Measurements from ENCODE around the gene TM9SF3.

TM9SF3 gene

DNA sequence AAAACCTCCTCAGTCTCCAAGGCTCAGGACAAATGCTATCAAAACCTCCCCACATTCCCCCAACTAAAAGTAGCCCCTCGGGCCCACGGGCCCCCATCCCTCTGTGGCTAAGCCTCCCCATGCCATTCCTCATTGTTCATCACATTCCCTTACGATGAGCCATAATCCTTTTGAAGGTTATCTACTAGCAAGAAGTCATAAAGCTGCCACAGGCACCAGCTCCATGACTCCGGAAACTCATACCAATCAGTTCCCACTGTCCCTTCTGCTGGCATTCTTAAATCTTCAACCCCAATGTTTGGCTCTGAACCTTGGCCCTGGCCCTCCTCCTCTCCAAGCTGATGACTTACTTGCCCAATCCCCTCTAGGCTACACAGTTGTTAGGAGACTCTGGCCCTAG, 19.4 kb upstream of the TM9SF3 start:
- TF ChIP-seq, protein P1, sequence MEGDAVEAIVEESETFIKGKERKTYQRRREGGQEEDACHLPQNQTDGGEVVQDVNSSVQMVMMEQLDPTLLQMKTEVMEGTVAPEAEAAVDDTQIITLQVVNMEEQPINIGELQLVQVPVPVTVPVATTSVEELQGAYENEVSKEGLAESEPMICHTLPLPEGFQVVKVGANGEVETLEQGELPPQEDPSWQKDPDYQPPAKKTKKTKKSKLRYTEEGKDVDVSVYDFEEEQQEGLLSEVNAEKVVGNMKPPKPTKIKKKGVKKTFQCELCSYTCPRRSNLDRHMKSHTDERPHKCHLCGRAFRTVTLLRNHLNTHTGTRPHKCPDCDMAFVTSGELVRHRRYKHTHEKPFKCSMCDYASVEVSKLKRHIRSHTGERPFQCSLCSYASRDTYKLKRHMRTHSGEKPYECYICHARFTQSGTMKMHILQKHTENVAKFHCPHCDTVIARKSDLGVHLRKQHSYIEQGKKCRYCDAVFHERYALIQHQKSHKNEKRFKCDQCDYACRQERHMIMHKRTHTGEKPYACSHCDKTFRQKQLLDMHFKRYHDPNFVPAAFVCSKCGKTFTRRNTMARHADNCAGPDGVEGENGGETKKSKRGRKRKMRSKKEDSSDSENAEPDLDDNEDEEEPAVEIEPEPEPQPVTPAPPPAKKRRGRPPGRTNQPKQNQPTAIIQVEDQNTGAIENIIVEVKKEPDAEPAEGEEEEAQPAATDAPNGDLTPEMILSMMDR (IDR thresholded peaks at IDR 0.05; ENCODE audit: borderline replicate concordance, insufficient read depth, low read depth, low read length), result no peak
- no peak overlapping the region for H3K4me3 ChIP-seq (ENCODE audit: low read depth, low read length)

DNA sequence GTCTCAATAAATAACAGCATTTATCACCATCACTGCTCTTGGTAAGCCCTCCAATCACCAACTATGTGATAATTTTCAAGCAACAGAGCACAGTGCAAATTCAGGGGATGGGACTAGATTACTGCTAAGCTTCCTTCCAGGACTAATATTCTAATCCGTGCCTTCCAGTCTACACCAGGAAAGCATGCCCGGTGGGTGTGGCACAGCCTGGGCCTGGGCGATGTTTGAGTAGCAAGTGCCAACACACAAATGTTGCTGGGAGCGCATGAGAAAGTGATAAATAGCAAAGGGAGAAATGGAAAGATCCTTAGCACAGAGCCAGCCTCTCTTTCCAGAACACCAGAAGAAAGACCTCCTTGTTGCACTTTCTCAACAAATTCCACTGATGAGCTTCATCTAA, 13.5 kb upstream of the TM9SF3 start:
- no peak overlapping the region for H3K4me3 ChIP-seq (ENCODE audit: low read depth, low read length)
- TF ChIP-seq, protein P1 (IDR thresholded peaks at IDR 0.05; ENCODE audit: borderline replicate concordance, insufficient read depth, low read depth, low read length), result no peak

DNA sequence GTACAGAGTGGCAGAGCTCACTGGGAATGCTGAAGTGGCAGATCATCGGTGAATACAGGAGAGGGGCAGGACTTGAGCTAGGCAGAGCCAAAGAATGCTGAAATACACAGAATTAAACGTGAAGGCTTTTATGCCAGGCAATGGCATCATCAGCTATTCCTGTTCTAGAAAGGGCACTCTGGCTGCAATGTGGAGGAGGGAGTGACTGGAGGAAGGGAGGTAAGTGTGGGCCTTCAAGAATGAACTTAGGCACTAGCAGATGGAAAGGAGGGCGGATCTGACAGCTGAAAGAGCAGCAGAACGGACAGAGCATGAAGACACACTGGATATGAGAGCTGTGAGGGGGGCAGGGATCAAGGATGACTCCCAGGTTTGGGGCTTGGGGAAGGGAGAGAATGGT, 12.0 kb upstream of the TM9SF3 start:
- TF ChIP-seq, protein P1 (IDR thresholded peaks at IDR 0.05; ENCODE audit: borderline replicate concordance, insufficient read depth, low read depth, low read length), result no peak
- no peak overlapping the region for H3K4me3 ChIP-seq (ENCODE audit: low read depth, low read length)

DNA sequence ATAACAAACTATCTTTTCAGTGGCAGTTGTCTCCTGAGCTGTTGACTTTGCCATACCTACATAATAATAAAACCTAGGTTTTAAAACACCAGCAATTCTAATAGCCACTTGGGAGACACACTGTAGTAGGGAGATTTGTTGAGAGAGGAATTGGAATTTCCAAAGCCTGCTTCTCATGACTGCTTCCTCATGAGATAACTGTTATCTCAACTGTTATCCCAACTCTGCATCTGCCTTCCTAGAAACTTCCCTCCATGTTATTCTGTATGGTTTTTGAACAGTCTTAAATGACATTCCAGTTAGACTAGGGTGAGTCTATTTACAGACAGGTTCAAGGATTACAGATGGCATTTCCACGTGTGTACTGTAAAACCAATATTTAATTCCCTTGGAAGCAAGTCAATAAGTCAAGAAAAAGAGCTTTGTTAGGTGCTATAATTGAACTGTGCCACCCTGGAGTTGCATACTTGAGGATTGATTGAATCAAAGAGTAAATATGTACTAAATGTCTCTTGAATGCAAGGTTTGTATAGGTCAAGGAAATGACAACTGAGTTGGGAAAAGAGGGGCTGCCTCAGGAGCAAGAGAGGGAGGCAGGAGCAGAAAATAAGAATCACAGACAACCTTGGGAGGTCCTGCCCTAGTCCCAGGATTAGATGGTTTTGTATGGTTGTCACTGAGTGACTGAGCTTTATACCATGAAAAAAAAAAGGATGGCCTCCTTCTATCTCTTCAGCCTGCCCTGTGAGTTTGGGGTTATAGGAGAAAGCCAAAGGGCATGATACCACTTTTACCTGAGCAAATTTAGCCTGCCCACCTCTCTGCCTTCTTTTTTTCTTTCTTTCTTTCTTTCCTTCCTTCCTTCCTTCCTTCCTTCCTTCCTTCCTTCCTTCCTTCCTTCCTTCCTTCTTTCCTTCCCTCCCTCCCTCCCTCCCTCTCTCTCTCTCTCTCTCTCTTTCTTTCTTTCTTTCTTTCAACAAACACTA, 9.9 kb upstream of the TM9SF3 start:
- no peak overlapping the region for H3K4me3 ChIP-seq (ENCODE audit: low read depth, low read length)
- TF ChIP-seq, protein P1 (IDR thresholded peaks at IDR 0.05; ENCODE audit: borderline replicate concordance, insufficient read depth, low read depth, low read length), result no peak

DNA sequence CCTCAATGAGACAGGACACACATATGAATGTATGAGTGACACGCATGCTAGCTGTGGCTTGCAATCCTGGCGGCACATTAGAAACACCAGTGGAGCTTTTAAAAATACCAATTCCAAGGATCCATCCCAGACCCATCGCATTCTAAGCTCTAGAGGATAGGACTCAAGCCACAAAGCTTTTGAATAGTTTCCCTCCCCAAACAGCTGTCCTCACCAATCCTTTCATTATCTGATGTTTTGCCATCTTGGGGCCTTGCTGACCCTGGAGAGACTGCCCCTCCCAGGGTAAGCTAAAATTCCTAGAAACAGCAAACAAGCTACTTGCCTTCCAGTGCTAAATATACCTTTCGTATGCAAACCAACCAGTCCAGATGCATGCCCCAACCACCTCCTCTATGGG, 8.9 kb upstream of the TM9SF3 start:
- H3K4me3 ChIP-seq (ENCODE audit: low read depth, low read length), result no peak overlapping the region
- TF ChIP-seq, protein P1 (IDR thresholded peaks at IDR 0.05; ENCODE audit: borderline replicate concordance, insufficient read depth, low read depth, low read length), result no peak

DNA sequence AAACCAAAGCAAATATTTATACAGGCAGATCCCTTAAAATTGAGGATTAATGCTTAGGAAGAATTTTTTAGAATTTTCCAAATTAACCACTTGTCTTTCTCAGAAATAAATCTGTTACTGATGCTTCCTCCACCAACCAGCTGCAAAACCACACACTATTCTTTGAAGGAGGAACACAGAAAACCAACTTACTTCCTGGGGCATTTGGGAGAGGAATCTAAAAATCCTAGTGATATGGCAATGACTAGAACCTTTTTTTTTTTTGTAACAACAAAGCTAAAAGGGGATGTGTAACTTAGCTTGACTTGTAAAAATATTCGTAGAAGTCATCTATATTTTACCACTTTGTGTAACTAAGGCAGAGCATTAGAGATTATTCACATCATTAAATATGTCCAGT, 5.1 kb upstream of the TM9SF3 start:
- H3K4me3 ChIP-seq (ENCODE audit: low read depth, low read length), result no peak overlapping the region
- TF ChIP-seq, protein P1 (IDR thresholded peaks at IDR 0.05; ENCODE audit: borderline replicate concordance, insufficient read depth, low read depth, low read length), result no peak
